ENCODE data around the gene FCHO2. TPM values are rescaled to one million over a fixed set of nuclear protein-coding genes. Genes with fewer than 3 reads are reported as not detected.

Gene FCHO2
- total RNA-seq, 1 experiment from 2014 or later = 5.8 TPM

DNA sequence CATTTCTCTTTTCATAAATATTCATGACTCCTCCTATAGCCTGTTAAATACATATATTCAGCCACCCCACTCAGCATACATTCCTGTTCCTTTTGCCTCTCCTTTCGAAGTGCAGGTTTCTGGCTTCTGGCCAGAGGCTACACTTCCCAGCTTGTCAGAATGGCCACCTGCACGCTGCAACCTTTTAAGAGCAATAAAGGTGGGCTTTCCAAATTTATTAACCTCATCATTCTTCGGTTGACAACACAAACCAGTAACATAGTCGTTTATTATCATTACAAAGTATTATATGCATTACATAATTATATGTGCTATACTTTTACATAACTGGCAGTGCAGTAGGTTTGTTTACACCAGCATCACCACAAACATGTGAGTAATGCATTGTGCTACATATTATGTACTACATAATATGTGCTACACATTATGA is 148.0 kb downstream of the FCHO2 start:
- Histone ChIP-seq H3K9ac (ENCODE audit: extremely low read depth, insufficient read length, low read length) (no peak overlapping the region), H4K5ac (ENCODE audit: insufficient read length, low read depth, low read length) (no peak overlapping the region), H3K27me3 (ENCODE audit: insufficient read depth, low read length) (no peaks in the 10 kb centered on the region), H3K9me3 (ENCODE audit: control insufficient read depth, low read depth, low read length) (no peaks in the 10 kb centered on the region), H4K8ac (replicated peaks; ENCODE audit: insufficient read length, low read depth, low read length) (no peak overlapping the region), H3K23ac (ENCODE audit: insufficient read length, low read depth, low read length) (no peak overlapping the region), H2BK12ac (ENCODE audit: insufficient read length, low read depth, low read length) (no peak overlapping the region), H3K18ac (ENCODE audit: insufficient read length, low read depth, low read length) (no peak overlapping the region), H3K4me1 (ENCODE audit: insufficient read depth, low read length) (no peaks in the 10 kb centered on the region), H3K79me2 (ENCODE audit: insufficient read depth, low read length) (no peaks in the 10 kb centered on the region), H3K4ac (ENCODE audit: low read depth, low read length) (no peak overlapping the region), H2BK20ac (ENCODE audit: low read depth, low read length, poor library complexity, severe bottlenecking) (no peak overlapping the region), H4K91ac (ENCODE audit: insufficient read length, low read depth, low read length) (no peak overlapping the region), H3K27ac (ENCODE audit: insufficient read length, low read depth, low read length) (no peak overlapping the region), H2AFZ (ENCODE audit: low read length) (no peak overlapping the region), H2BK5ac (ENCODE audit: insufficient read length, low read length) (no peak overlapping the region), H2BK15ac (ENCODE audit: low read depth, low read length) (no peak overlapping the region), H2AK5ac (ENCODE audit: insufficient read length, low read length) (no peak overlapping the region), H3K14ac (ENCODE audit: insufficient read depth, low read length) (no peak overlapping the region), H3K79me1 (ENCODE audit: insufficient read depth, low read depth, low read length, poor library complexity, severe bottlenecking) (no peaks in the 10 kb centered on the region), H3K23me2 (ENCODE audit: insufficient read length, low read depth, low read length, poor library complexity, severe bottlenecking) (no peaks in the 10 kb centered on the region), H2BK120ac (ENCODE audit: low read depth, low read length, poor library complexity, severe bottlenecking) (no peak overlapping the region), H3K4me2 (ENCODE audit: insufficient read depth, insufficient read length, low read length) (no peak overlapping the region), H3T11ph (ENCODE audit: low read length) (no peak overlapping the region), H4K20me1 (ENCODE audit: control insufficient read depth, insufficient read depth, insufficient read length) (no peaks in the 10 kb centered on the region), H3K56ac (ENCODE audit: insufficient read length, low read depth, low read length) (no peak overlapping the region)
- no peaks in the 10 kb centered on the region for H3K27me3 Mint-ChIP-seq (ENCODE audit: low read depth)
- peaks cover 8% of the 10 kb centered on the region in 2 experiments; a peak in 4 of 5 replicates for H3K9me3 Mint-ChIP-seq
- H3K4me1 Mint-ChIP-seq = no peaks in the 10 kb centered on the region
- H3K36me3 Mint-ChIP-seq (ENCODE audit: insufficient read depth in 1 of 3, low read depth in 3 of 3) = peaks cover 0 to 4% (median 0%) of the 10 kb centered on the region in 3 experiments; a peak in 1 of 7 replicates
- no peak for DNase-seq
- WGBS (ENCODE audit: extremely low coverage, insufficient read length, low lambda C conversion rate) = no CpG with 5 or more reads among the region's 4 CpGs
- TF ChIP-seq, protein P1, sequence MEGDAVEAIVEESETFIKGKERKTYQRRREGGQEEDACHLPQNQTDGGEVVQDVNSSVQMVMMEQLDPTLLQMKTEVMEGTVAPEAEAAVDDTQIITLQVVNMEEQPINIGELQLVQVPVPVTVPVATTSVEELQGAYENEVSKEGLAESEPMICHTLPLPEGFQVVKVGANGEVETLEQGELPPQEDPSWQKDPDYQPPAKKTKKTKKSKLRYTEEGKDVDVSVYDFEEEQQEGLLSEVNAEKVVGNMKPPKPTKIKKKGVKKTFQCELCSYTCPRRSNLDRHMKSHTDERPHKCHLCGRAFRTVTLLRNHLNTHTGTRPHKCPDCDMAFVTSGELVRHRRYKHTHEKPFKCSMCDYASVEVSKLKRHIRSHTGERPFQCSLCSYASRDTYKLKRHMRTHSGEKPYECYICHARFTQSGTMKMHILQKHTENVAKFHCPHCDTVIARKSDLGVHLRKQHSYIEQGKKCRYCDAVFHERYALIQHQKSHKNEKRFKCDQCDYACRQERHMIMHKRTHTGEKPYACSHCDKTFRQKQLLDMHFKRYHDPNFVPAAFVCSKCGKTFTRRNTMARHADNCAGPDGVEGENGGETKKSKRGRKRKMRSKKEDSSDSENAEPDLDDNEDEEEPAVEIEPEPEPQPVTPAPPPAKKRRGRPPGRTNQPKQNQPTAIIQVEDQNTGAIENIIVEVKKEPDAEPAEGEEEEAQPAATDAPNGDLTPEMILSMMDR (conservative IDR thresholded peaks at IDR 0.05) = no peak
- no peak overlapping the region for H3K27ac Mint-ChIP-seq
- H3K4me3 Mint-ChIP-seq = no peak overlapping the region
